ENCODE results near the gene PLAA.

DNA sequence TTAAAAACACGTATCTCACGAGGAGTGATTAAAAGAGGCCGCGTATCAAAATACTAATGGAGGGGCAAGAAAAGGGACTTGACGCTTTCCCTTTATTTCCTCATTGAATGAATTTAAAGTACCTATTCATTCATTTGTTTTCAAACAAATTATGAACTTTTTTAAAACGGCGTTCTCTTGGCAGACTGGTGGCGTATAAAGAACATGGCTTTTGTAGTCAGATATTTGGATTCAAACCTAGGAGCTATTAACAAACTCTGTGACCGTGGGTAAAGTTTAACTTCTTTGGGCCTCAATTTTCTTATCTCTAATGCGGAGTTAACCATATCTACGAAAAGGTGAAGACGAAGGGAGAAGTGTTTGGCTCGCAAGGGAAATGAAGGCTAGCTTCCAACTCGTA lies 55.3 kb downstream of the PLAA start:
- TF ChIP-seq, protein P1, sequence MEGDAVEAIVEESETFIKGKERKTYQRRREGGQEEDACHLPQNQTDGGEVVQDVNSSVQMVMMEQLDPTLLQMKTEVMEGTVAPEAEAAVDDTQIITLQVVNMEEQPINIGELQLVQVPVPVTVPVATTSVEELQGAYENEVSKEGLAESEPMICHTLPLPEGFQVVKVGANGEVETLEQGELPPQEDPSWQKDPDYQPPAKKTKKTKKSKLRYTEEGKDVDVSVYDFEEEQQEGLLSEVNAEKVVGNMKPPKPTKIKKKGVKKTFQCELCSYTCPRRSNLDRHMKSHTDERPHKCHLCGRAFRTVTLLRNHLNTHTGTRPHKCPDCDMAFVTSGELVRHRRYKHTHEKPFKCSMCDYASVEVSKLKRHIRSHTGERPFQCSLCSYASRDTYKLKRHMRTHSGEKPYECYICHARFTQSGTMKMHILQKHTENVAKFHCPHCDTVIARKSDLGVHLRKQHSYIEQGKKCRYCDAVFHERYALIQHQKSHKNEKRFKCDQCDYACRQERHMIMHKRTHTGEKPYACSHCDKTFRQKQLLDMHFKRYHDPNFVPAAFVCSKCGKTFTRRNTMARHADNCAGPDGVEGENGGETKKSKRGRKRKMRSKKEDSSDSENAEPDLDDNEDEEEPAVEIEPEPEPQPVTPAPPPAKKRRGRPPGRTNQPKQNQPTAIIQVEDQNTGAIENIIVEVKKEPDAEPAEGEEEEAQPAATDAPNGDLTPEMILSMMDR (IDR thresholded peaks at IDR 0.05) = no peak
- TF ChIP-seq EP300 (IDR thresholded peaks at IDR 0.05) = no peak

All from tibial nerve (tissue), 4 donors.